Measurements from ENCODE around the gene CEACAM3. TPM values are rescaled to one million over a fixed set of nuclear protein-coding genes. Genes with fewer than 3 reads are reported as not detected.

The CEACAM3 gene
- polyA plus RNA-seq, 2 of the 4 experiments (the other 2 are of a cell fraction): not detected

DNA sequence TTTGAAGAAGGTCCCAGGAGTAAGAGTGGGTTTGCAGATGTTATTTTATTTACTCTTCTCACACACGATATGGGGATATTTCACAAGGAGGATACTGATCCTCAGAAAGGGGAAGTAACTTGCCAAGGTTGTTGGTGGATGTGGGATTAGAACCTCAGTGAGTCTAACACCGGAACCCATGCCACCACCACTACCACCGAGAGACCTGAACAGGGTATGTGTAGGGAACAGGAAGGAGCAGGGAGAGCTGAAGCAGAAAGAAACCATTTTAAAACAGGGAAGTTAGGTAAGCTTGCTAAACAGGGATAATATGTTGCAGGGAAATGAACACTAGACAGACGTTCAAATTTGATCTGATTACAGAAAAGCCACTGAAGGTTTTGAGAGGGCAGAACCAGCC is 11.6 kb upstream of the CEACAM3 start:
- no peak overlapping the region for H3K27ac ChIP-seq
- ChIA-PET CTCF (interaction anchor here (0.7 to 19.2 kb wide), 49 partner anchors 10 to 345 kb away, joined by 3 to 474 read pairs (median 6); partner anchors contain the start of genes CEACAM3, CEACAM6, DMAC2 and ERICH4), POLR2A (no interaction called here)
- peak in 1 of 2 experiments; percentile 7; a peak in 1 of 6 replicates for ATAC-seq
- H3K9me3 ChIP-seq: no peaks in the 10 kb centered on the region
- H3K4me1 ChIP-seq: peaks cover 5% of the 10 kb centered on the region; the same call in 1 of the 3 replicates
- 32% methylated on average over 4 of the region's 4 CpGs for WGBS (ENCODE audit: missing lambda C conversion rate)
- H3K4me2 ChIP-seq: peak overlapping the region; percentile 45; the same call in 2 of the 3 replicates
- no peak for FAIRE-seq
- H3K4me3 ChIP-seq: no peak overlapping the region
- TF ChIP-seq HOXB5 (CRISPR knock-in tag; IDR thresholded peaks at IDR 0.05): no peak
- TF ChIP-seq, protein P1, sequence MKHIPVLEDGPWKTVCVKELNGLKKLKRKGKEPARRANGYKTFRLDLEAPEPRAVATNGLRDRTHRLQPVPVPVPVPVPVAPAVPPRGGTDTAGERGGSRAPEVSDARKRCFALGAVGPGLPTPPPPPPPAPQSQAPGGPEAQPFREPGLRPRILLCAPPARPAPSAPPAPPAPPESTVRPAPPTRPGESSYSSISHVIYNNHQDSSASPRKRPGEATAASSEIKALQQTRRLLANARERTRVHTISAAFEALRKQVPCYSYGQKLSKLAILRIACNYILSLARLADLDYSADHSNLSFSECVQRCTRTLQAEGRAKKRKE (CRISPR knock-in tag; IDR thresholded peaks at IDR 0.05; ENCODE audit: low read depth): no peak
- no peak for TF ChIP-seq HDAC2 (IDR thresholded peaks at IDR 0.05)
- TF ChIP-seq HOXA7 (CRISPR knock-in tag; IDR thresholded peaks at IDR 0.05): no peak
- TF ChIP-seq EHF (CRISPR knock-in tag; IDR thresholded peaks at IDR 0.05): no peak
- TF ChIP-seq GATA3 (IDR thresholded peaks at IDR 0.05; ENCODE audit: borderline replicate concordance): no peak
- TF ChIP-seq, protein P2, sequence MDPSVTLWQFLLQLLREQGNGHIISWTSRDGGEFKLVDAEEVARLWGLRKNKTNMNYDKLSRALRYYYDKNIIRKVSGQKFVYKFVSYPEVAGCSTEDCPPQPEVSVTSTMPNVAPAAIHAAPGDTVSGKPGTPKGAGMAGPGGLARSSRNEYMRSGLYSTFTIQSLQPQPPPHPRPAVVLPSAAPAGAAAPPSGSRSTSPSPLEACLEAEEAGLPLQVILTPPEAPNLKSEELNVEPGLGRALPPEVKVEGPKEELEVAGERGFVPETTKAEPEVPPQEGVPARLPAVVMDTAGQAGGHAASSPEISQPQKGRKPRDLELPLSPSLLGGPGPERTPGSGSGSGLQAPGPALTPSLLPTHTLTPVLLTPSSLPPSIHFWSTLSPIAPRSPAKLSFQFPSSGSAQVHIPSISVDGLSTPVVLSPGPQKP (IDR thresholded peaks at IDR 0.05; ENCODE audit: low read depth, low read length): no peak
- no peak for TF ChIP-seq SMC3 (IDR thresholded peaks at IDR 0.05)
- TF ChIP-seq EP300 (IDR thresholded peaks at IDR 0.05): no peak
- no peak for TF ChIP-seq TFCP2L1 (CRISPR knock-in tag; IDR thresholded peaks at IDR 0.05)
- no peak for TF ChIP-seq ESRRA (IDR thresholded peaks at IDR 0.05; ENCODE audit: borderline replicate concordance, low read length)
- TF ChIP-seq TP53 (CRISPR knock-in tag; IDR thresholded peaks at IDR 0.05): no peak
- no peak for TF ChIP-seq CEBPB (IDR thresholded peaks at IDR 0.05)
- no peak for DNase-seq (ENCODE audit: low read depth in 1 of 2, low spot score in 1 of 2)

DNA sequence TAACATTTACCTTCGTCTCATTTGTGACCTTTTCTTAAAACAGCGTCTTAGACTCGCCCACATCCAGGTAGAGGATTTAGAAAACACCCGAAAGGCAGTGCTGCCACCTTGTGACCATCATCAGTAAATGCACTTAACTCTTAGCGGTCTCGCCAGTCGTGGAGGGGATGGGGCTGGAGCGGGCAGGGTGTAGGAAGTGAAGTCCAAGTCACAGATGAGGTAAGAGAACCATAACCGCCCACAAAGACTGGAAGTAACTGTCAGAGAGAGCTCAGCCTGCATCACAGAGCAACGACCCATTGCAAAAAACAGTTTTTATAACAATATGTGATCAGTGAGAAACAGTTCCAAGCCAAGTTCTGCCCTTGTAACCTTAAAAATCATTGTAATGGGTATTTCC is 10.7 kb upstream of the CEACAM3 start:
- Histone ChIP-seq H3K27ac (no peak overlapping the region), H3K9me3 (no peaks in the 10 kb centered on the region), H3K4me2 (peak overlapping the region; percentile 45), H3K4me3 (no peak overlapping the region), H3K4me1 (peaks cover 5% of the 10 kb centered on the region; the same call in 1 of the 3 replicates)
- FAIRE-seq: peak; percentile 100
- TF ChIP-seq SMC3 (IDR thresholded peaks at IDR 0.05) (peak; percentile 59), RAD21 (conservative IDR thresholded peaks at IDR 0.05 in 1 of 2, IDR thresholded peaks at IDR 0.05 in 1 of 2) (peak; percentile 80 to 88), RNF2 (IDR thresholded peaks at IDR 0.05; ENCODE audit: borderline replicate concordance, low read depth) (no peak), MAFK (IDR thresholded peaks at IDR 0.05; ENCODE audit: partially characterized antibody) (no peak)
- TF ChIP-seq, protein P3, sequence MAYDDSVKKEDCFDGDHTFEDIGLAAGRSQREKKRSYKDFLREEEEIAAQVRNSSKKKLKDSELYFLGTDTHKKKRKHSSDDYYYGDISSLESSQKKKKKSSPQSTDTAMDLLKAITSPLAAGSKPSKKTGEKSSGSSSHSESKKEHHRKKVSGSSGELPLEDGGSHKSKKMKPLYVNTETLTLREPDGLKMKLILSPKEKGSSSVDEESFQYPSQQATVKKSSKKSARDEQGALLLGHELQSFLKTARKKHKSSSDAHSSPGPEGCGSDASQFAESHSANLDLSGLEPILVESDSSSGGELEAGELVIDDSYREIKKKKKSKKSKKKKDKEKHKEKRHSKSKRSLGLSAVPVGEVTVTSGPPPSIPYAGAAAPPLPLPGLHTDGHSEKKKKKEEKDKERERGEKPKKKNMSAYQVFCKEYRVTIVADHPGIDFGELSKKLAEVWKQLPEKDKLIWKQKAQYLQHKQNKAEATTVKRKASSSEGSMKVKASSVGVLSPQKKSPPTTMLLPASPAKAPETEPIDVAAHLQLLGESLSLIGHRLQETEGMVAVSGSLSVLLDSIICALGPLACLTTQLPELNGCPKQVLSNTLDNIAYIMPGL (CRISPR knock-in tag; IDR thresholded peaks at IDR 0.05; ENCODE audit: borderline replicate concordance): no peak
- TF ChIP-seq, protein P4, sequence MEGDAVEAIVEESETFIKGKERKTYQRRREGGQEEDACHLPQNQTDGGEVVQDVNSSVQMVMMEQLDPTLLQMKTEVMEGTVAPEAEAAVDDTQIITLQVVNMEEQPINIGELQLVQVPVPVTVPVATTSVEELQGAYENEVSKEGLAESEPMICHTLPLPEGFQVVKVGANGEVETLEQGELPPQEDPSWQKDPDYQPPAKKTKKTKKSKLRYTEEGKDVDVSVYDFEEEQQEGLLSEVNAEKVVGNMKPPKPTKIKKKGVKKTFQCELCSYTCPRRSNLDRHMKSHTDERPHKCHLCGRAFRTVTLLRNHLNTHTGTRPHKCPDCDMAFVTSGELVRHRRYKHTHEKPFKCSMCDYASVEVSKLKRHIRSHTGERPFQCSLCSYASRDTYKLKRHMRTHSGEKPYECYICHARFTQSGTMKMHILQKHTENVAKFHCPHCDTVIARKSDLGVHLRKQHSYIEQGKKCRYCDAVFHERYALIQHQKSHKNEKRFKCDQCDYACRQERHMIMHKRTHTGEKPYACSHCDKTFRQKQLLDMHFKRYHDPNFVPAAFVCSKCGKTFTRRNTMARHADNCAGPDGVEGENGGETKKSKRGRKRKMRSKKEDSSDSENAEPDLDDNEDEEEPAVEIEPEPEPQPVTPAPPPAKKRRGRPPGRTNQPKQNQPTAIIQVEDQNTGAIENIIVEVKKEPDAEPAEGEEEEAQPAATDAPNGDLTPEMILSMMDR (IDR thresholded peaks at IDR 0.05): peak; percentile 99
- ChIA-PET CTCF (interaction anchor here (0.6 to 19.2 kb wide), 48 partner anchors 9 to 343 kb away, joined by 3 to 474 read pairs (median 6); partner anchors contain the start of genes CEACAM3, CEACAM6 and ERICH4), POLR2A (no interaction called here)
- 3% methylated on average over 10 of the region's 10 CpGs for WGBS (ENCODE audit: missing lambda C conversion rate)
- peak; percentile 74 to 92 for ATAC-seq
- DNase-seq (ENCODE audit: low read depth in 1 of 2, low spot score in 1 of 2): peak; percentile 93 to 99

All from A549 (cell line).